Measurements from ENCODE around the gene TNFRSF13B.

DNA sequence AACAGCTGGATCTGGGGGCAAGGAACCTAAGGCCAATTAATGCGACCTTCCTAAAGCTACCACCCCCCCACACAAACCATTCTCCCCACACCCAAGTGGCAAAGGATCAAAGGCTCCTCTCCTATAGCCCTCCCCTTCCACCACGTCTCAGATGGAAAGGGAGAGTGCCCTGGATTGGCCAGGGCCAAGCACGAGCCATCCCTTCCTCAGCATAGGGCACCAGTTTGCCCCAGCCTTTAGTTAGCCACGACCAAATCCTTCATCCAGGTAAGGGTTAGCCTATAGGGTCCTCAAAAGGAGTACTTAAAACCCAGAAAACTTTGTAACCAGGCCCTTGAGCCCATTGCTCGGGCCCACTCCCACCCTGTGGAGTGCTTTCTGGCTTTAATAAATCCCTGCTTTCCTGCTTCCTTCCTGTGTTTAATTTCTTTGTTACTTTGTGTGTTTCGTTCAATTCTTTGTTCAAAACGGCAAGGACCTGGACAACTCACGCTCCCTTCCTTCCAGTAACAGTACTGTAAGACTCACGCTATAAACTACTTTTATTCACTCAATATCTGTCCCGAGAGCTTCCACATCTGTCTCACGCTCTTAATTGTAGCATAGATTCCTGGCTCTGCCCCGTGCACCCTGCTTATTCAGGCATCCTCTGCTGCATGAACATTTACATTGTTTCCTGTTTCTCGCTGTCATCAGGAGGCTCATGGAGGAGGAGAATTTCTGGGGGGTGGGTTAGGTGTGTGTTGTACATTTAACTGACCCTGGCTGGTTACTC lies 62.3 kb downstream of the TNFRSF13B start:
- TF ChIP-seq CTCF (conservative IDR thresholded peaks at IDR 0.05) = no peak
- no peak for TF ChIP-seq EZH2 (IDR thresholded peaks at IDR 0.05; ENCODE audit: low read depth)
